K562 (cell line): Measurements from ENCODE around the gene TMCO1. TPM values are rescaled to one million over a fixed set of nuclear protein-coding genes. Genes with fewer than 3 reads are reported as not detected.

ENCODE experiments used
- ATF2 ChIP-seq: sonication (generic); formaldehyde crosslinking; IDR thresholded peaks from 2 replicates; pipeline ENCODE4 v1.8.1; 2022; ENCODE audit warnings: missing genetic modification reagents
- CBFA2T3 ChIP-seq: fragments of 450-650 bp; IDR thresholded peaks from 2 replicates; pipeline ENCODE4 v1.6.1; 2017
- DPF2 ChIP-seq: fragments of 450-650 bp; IDR thresholded peaks from 2 replicates; pipeline ENCODE4 v1.6.1; 2016
- E4F1 ChIP-seq: fragments of 250-450 bp; sonication (Bioruptor Pico); IDR thresholded peaks from 2 replicates; pipeline ENCODE4 v1.5.0; 2021; ENCODE audit warnings: mild to moderate bottlenecking, borderline replicate concordance
- ELF2 ChIP-seq: fragments of 250-450 bp; sonication (Bioruptor Pico); IDR thresholded peaks from 2 replicates; pipeline ENCODE4 v1.5.0; 2021; ENCODE audit warnings: mild to moderate bottlenecking
- HMGN3 ChIP-seq: IDR thresholded peaks from 2 replicates; pipeline ENCODE4 v1.6.1; 2011; ENCODE audit warnings: borderline replicate concordance, low read depth, mild to moderate bottlenecking, mixed read lengths, low read length; ENCODE audit not compliant: insufficient read length; ENCODE audit errors: extremely low read depth
- MEIS2 ChIP-seq: fragments of 450-650 bp; IDR thresholded peaks from 2 replicates; pipeline ENCODE4 v1.6.1; 2014; ENCODE audit warnings: mild to moderate bottlenecking; ENCODE audit not compliant: partially characterized antibody
- MTF1 ChIP-seq: fragments of 250-450 bp; sonication (Bioruptor Pico); IDR thresholded peaks from 2 replicates; pipeline ENCODE4 v1.9.0; 2021; ENCODE audit warnings: moderate library complexity, mild to moderate bottlenecking, inconsistent platforms, borderline replicate concordance
- NCOR1 ChIP-seq: fragments of 450-650 bp; IDR thresholded peaks from 2 replicates; pipeline ENCODE4 v1.6.1; 2016; ENCODE audit warnings: mild to moderate bottlenecking, moderate library complexity
- NEUROD1 ChIP-seq: fragments of 150-350 bp; IDR thresholded peaks from 2 replicates; pipeline ENCODE4 v1.6.1; 2014; ENCODE audit warnings: borderline replicate concordance, low read length, low read depth; ENCODE audit not compliant: partially characterized antibody
- NR1H2 ChIP-seq: sonication (generic); formaldehyde crosslinking; IDR thresholded peaks from 2 replicates; pipeline ENCODE4 v1.4.0; 2020; ENCODE audit warnings: mild to moderate bottlenecking, missing genetic modification reagents
- RBM22 ChIP-seq: fragments of 200-400 bp; formaldehyde crosslinking; IDR thresholded peaks from 2 replicates; pipeline ENCODE4 v1.6.1; 2018; ENCODE audit warnings: low read length, low read depth; ENCODE audit not compliant: poor library complexity, severe bottlenecking
- RUNX1 ChIP-seq: sonication (generic); IDR thresholded peaks from 2 replicates; pipeline ENCODE4 v1.6.1; 2016; ENCODE audit warnings: antibody characterized with exemption, low read depth
- SIRT6 ChIP-seq: IDR thresholded peaks from one replicate; pipeline ENCODE4 v1.6.1; 2012; ENCODE audit warnings: low read depth, mild to moderate bottlenecking, control low read depth, inconsistent platforms, low read length, moderate library complexity
- SMC3 ChIP-seq: conservative IDR thresholded peaks from 2 replicates; pipeline ENCODE4 v1.6.1; 2011; ENCODE audit warnings: low read depth, low read length, improper control_type of control experiment; ENCODE audit not compliant: insufficient read depth
- SOX6 ChIP-seq: fragments of 450-650 bp; IDR thresholded peaks from 2 replicates; pipeline ENCODE4 v1.6.1; 2014; ENCODE audit warnings: mild to moderate bottlenecking
- TCF3 ChIP-seq: sonication (generic); formaldehyde crosslinking; IDR thresholded peaks from 2 replicates; pipeline ENCODE4 v1.4.0; 2020; ENCODE audit warnings: mild to moderate bottlenecking, missing genetic modification reagents
- ZEB2 ChIP-seq: fragments of 450-650 bp; IDR thresholded peaks from 2 replicates; pipeline ENCODE4 v1.6.1; 2016
- ZFP91 ChIP-seq: sonication (generic); formaldehyde crosslinking; IDR thresholded peaks from 2 replicates; pipeline ENCODE4 v1.8.0; 2022; ENCODE audit warnings: mild to moderate bottlenecking, missing genetic modification reagents
- ZNF143 ChIP-seq: sonication (generic); formaldehyde crosslinking; IDR thresholded peaks from 2 replicates; pipeline ENCODE4 v1.9.0; 2022; ENCODE audit warnings: mild to moderate bottlenecking, missing genetic modification reagents
- ZNF668 ChIP-seq: fragments of 250-450 bp; sonication (Bioruptor Pico); IDR thresholded peaks from 2 replicates; pipeline ENCODE4 v1.8.0; 2022; ENCODE audit warnings: mild to moderate bottlenecking, inconsistent platforms
- ZNF75A ChIP-seq: fragments of 450-650 bp; formaldehyde crosslinking; IDR thresholded peaks from 2 replicates; pipeline ENCODE4 v1.4.0; 2020; ENCODE audit warnings: mild to moderate bottlenecking
- ZNF766 ChIP-seq: fragments of 200-800 bp; sonication (Bioruptor generic); conservative IDR thresholded peaks from 2 replicates; pipeline ENCODE4 v1.6.1; 2016; ENCODE audit warnings: missing genetic modification characterization, missing compliant biosample characterization
- ZSCAN32 ChIP-seq: fragments of 450-650 bp; formaldehyde crosslinking; IDR thresholded peaks from 2 replicates; pipeline ENCODE4 v1.4.0; 2020; ENCODE audit warnings: mild to moderate bottlenecking, moderate library complexity
- polyA plus RNA-seq, 8 experiments: library from polyadenylated mRNA; depleted of rRNA in 4 of 8; stranded (reverse) in 5 of 8; unstranded in 3 of 8; fragments of >200 nt; fragmentation: Nextera tagmentation in 2 of 8; fragmentation: Illumina TruSeq in 1 of 8; extraction: Ambion mirVana in 2 of 8; extraction: Trizol in 1 of 8; gene quantifications; 2 replicates each; pipeline versions ENCODE4 v1.2.1 to v1.2.3, GENCODE V29; 2011 to 2014; ENCODE audit warnings: inconsistent platforms in 1 of 8, missing spikeins in 1 of 8
- total RNA-seq, 7 experiments: library from RNA; depleted of rRNA in 6 of 7; stranded (reverse); fragments of >200 nt in 6 of 7; fragmentation: Illumina TruSeq in 2 of 7; extraction: Trizol in 2 of 7; gene quantifications; 2 replicates each; pipeline versions ENCODE4 v1.2.1 to v1.2.3, GENCODE V29; 2011 to 2021; ENCODE audit warnings: low replicate concordance in 1 of 7
- TF ChIP-seq, protein P1 (sequence below): IDR thresholded peaks from 2 replicates; pipeline ENCODE4 v1.6.1; 2016; ENCODE audit warnings: missing genetic modification characterization, missing compliant biosample characterization

TMCO1 gene
- total and polyA plus RNA-seq, 9 of the 15 experiments (the other 6 are each of a cell fraction or from before 2014, with no cell fraction given) = 69.3 to 561 (median 175) TPM

DNA sequence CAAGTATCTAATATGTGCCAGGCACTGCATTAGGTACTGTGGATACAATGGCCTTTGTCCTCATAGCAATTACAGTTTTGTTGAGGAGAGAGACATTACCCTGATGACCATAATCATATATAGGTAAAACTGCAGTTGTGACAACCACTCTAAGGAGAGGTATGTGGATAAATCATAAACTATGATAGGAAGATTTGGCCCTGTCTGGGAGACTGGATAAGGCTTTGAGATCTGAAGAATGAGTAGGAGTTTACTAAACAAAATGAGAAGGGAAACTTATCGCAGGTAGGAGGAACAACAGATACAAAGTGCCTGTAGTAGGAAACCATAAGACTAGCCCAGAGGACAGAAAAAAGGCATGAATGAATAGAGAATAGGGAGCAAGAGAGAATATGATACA is 4.4 kb downstream of the TMCO1 start (continued):
- TF ChIP-seq RUNX1 (no peak), ZFP91 (CRISPR knock-in tag) (no peak), MTF1 (CRISPR knock-in tag) (no peak), SOX6 (0 out of 2 replicates have a peak, but pooled peaks have one; percentile 8), ATF2 (CRISPR knock-in tag) (no peak), TCF3 (CRISPR knock-in tag) (peak; percentile 60), ZSCAN32 (CRISPR knock-in tag) (no peak), RBM22 (no peak), DPF2 (no peak), NR1H2 (CRISPR knock-in tag) (no peak), SIRT6 (no peak), ZNF766 (no peak), ZNF75A (no peak), ZNF143 (CRISPR knock-in tag) (no peak), ZNF668 (no peak), ZEB2 (peak; percentile 16; the same call in 1 of the 2 replicates), SMC3 (no peak), HMGN3 (no peak), MEIS2 (peak; percentile 47), NEUROD1 (no peak), ELF2 (CRISPR knock-in tag) (no peak), E4F1 (no peak), NCOR1 (peak; percentile 22; the same call in 1 of the 2 replicates), CBFA2T3 (peak; percentile 72)
- TF ChIP-seq, protein P1, sequence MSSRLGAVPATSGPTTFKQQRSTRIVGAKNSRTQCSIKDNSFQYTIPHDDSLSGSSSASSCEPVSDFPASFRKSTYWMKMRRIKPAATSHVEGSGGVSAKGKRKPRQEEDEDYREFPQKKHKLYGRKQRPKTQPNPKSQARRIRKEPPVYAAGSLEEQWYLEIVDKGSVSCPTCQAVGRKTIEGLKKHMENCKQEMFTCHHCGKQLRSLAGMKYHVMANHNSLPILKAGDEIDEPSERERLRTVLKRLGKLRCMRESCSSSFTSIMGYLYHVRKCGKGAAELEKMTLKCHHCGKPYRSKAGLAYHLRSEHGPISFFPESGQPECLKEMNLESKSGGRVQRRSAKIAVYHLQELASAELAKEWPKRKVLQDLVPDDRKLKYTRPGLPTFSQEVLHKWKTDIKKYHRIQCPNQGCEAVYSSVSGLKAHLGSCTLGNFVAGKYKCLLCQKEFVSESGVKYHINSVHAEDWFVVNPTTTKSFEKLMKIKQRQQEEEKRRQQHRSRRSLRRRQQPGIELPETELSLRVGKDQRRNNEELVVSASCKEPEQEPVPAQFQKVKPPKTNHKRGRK (tag) = no peak
